HG03039 (cell line): ENCODE data around the gene FAR2.
"Not testable (repeated sequence)": the region's sequence is repeated elsewhere in the genome, so short reads cannot be mapped to it uniquely, and the experiment has no call there.

Experiments
- ATAC-seq: cut with Tn5 transposase; IDR thresholded peaks from one replicate; pipeline ENCODE4 v1.9.1; 2021; ENCODE audit warnings: mild to moderate bottlenecking, moderate library complexity; ENCODE audit not compliant: unreplicated experiment

The FAR2 gene

GRCh38 chr12:29229937-29230336 is 80.9 kb downstream of the FAR2 start:
- ATAC-seq, result no peak

GRCh38 chr12:29230800-29231560 is 81.9 kb downstream of the FAR2 start:
- no peak for ATAC-seq

DNA sequence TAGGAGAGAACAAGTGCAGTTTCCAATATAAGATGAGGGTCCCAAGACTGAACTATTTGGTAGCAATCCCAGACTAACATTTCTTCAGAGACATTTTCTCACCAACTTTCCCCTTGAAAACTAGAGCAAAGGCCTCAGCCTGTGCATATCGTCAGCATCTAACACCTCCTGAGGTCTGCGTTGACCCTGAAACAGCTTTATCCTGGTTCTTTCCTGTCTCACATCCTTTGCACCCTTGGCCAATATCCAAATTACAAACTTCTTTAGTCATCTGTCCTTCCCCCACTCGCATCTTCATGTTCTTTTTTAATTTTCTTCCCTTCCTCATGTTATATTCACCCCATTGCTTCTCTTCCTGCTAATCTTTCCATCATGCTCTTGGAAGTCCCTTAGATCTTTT is 83.0 kb downstream of the FAR2 start:
- no peak for ATAC-seq

- no peak for ATAC-seq
Observed at GRCh38 chr12:29234552-29234951, 85.5 kb downstream of the FAR2 start.

GRCh38 chr12:29234965-29235626 is 86.0 kb downstream of the FAR2 start:
- ATAC-seq, result no peak

- no peak for ATAC-seq
Observed at GRCh38 chr12:29238822-29239291, 89.8 kb downstream of the FAR2 start.

DNA sequence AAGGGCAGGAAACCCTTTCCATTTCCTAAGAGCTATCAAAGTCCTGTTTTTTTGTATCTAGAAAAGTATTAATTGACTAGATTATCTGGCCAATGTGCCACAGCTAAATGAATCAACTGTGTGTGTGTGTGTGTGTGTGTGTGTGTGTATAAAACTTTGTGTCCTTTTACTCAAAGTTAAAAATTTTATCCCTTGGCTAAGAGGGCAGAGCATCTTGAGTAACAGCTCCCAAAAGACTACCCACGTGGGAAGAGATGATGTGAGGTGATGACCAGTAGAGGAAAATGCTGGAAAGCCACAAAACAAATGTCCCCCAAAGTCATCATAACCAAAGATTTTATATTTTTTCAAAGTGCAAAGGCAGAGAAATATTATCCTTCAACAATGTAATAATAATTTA is 90.3 kb downstream of the FAR2 start:
- no peak for ATAC-seq

- no peak for ATAC-seq
Observed at GRCh38 chr12:29240441-29240840, 91.4 kb downstream of the FAR2 start.

DNA sequence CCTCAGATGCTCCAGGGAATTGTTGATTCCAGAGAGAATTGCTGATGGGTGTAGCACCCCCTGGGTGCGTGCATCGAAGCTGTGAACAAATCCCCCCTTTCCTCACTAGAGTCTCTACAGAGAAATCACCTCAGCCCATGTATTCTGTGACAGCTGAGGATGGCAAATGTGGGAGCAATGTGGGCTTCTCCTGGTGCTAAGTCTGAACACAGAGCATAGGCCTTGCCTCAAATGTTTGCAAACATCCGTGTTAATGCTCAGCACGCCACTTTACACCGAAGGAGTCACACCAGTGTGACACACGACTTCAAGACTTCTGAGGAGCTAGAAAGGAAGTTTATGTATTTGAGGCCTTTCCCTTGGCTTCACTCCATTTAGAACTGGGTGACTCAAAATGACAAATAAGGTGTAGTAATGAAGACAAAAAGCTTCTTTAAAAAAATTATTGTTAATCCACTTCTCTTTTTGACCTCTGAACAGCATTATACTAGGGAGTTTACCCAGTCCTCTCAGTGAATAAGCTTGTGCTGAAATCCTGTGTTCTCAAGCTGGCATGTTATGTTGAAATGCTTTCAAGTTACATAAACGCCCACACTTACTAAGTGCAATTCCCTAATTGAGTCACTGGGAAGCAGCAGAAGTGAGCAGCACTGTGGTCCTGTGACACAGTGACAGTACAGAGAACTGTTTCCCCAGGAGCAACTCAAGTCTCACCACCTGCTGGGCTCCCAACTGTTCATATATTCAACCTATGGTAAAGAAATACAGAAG is 92.9 kb downstream of the FAR2 start:
- ATAC-seq, result peak; percentile 90

GRCh38 chr12:29242921-29243431 is 93.9 kb downstream of the FAR2 start:
- no peak for ATAC-seq

GRCh38 chr12:29244159-29244765 is 95.2 kb downstream of the FAR2 start:
- no peak for ATAC-seq

DNA sequence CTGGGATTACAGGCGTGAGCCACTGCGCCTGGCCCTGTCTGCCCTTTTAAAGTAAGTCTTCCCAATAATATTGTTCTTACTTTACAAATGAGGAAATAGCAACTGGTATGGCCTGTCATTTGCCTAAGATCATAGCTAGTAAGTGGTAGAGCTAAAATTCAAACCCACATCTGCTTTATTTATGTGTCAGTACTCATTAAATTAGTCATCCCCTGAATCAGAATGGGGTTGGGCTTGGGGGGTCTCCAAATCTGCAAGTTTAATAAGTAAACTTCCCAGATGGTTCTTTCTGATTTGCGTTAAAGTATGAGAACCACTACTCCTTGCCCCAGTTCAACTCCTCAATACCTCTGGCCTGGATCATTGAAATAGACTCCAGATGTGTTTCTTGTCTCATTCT is 96.2 kb downstream of the FAR2 start:
- no peak for ATAC-seq

- no peak for ATAC-seq
Observed at GRCh38 chr12:29249930-29250329, 100.9 kb downstream of the FAR2 start.

GRCh38 chr12:29253906-29254625 is 105.0 kb downstream of the FAR2 start:
- no peak for ATAC-seq

DNA sequence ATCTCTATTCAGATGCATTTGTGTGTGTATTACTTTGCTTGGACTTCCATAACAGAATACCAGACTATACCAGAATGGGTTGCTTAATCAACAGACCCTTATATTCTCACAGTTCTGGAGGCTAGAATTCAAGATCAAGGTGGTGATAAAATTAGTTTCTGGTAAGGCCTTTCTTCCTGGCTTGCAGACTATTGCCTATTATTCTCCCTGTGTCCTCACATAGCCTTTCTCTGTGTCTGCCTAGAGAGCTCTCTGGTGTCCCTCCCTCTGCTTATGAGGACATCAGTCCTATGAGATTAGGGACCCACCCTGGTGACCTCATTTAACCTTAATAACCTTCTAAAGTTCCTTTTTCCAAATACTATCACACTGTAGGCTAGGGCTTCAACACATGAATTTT is 106.0 kb downstream of the FAR2 start:
- no peak for ATAC-seq

GRCh38 chr12:29256598-29256997 is 107.5 kb downstream of the FAR2 start:
- no peak for ATAC-seq

- ATAC-seq, result not testable (repeated sequence)
Observed at GRCh38 chr12:29257687-29258086, 108.6 kb downstream of the FAR2 start.

DNA sequence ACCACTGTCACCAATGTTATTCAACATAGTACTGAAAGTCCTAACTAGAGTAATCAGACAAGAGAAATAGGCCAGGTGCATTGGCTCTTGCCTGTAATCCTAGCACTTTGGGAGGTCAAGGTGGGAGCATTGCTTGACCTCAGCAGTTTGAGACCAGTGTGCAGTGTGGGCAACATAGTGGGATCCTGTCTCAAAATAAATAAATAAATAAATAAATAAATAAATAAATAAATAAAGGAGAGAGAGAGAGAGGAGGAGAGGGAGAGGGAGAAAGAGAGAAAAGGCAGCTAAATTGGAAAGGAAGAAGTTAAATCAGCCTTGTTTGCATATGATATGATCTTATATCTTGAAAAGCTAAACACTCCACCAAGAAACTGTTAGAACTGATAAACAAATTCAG is 115.3 kb downstream of the FAR2 start:
- no peak for ATAC-seq

DNA sequence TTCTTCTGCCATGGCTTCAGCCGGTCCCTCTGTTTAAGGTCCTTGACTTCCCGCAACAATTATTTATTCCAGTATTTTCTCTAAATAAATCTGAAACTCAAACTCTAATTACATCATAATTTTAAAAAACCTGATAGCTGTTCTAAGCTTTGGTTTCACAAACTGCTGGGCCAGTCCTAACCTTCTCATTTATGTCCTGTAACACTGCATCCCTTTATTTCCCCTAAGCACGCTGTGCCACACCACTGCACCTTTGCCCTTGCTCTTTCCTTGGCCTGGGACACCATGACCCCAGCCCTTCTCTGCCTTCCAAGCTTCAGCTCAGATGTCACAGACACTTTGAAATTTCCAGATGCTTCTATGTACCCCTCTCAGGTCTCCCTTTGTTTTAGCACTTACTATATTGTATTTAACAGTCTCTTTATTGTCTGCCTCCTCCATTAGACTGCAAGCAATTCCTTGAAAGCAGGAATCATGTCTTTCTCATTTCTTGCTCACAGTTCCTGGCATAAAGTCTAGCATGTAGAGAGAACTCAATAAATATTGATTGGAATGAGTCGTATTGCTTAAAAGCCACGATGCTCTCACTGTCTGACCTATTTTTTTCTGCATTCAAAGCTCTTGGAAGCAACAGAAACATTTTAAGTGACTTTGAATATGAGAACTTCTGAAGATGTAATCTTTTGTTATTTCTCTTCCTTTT is 120.8 kb downstream of the FAR2 start:
- ATAC-seq, result no peak

DNA sequence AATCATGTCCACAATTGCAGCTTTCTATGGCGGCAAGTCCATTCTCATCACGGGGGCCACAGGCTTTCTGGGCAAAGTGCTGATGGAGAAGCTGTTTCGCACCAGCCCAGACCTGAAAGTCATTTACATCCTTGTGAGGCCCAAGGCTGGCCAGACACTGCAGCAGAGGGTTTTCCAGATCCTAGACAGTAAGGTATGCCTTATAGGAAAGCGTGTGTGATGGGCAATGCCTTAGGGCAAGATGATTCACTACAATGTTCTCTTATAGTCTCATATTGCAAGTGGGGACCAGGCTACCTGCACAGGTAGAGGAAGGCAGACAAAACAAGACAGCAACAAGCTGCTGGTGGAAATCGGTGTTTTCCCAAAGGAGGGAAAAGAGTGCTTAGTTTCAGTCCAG is 121.4 kb downstream of the FAR2 start:
- no peak for ATAC-seq
